BE2C (cell line): ENCODE results near the gene RDM1.

Experiments
- DNase-seq: peaks from one replicate; pipeline ENCODE4 v3.0.0-alpha.2; 2020
- H3K27me3 ChIP-seq: fragments of 250-450 bp; sonication (Bioruptor Pico); 2 replicates; pipeline ENCODE4 v1.5.1; 2020; ENCODE audit warnings: mild to moderate bottlenecking
- H3K36me3 ChIP-seq: fragments of 250-450 bp; sonication (Bioruptor Pico); 2 replicates; pipeline ENCODE4 v1.5.1; 2020; ENCODE audit warnings: mild to moderate bottlenecking
- H3K4me1 ChIP-seq: fragments of 250-450 bp; sonication (Bioruptor Pico); 2 replicates; pipeline ENCODE4 v1.5.1; 2020
- H3K4me3 ChIP-seq: 2 replicates; pipeline ENCODE4 v1.5.1; 2011; ENCODE audit warnings: low read depth, low read length
- H3K9me3 ChIP-seq: fragments of 250-450 bp; sonication (Bioruptor Pico); 2 replicates; pipeline ENCODE4 v1.5.1; 2020
- TF ChIP-seq, protein P1 (sequence below): IDR thresholded peaks from 2 replicates; pipeline ENCODE4 v1.5.1; 2012; ENCODE audit warnings: mild to moderate bottlenecking, low read depth, low read length

The RDM1 gene

GRCh38 chr17:35893751-35894150 lies 36.8 kb downstream of the RDM1 start:
- Histone ChIP-seq H3K9me3 (no peaks in the 10 kb centered on the region), H3K4me3 (no peak overlapping the region), H3K27me3 (no peaks in the 10 kb centered on the region), H3K36me3 (no peaks in the 10 kb centered on the region), H3K4me1 (no peaks in the 10 kb centered on the region; the same call in 1 of the 2 replicates)
- TF ChIP-seq, protein P1, sequence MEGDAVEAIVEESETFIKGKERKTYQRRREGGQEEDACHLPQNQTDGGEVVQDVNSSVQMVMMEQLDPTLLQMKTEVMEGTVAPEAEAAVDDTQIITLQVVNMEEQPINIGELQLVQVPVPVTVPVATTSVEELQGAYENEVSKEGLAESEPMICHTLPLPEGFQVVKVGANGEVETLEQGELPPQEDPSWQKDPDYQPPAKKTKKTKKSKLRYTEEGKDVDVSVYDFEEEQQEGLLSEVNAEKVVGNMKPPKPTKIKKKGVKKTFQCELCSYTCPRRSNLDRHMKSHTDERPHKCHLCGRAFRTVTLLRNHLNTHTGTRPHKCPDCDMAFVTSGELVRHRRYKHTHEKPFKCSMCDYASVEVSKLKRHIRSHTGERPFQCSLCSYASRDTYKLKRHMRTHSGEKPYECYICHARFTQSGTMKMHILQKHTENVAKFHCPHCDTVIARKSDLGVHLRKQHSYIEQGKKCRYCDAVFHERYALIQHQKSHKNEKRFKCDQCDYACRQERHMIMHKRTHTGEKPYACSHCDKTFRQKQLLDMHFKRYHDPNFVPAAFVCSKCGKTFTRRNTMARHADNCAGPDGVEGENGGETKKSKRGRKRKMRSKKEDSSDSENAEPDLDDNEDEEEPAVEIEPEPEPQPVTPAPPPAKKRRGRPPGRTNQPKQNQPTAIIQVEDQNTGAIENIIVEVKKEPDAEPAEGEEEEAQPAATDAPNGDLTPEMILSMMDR = no peak
- no peak for DNase-seq

GRCh38 chr17:35892091-35893035 lies 38.2 kb downstream of the RDM1 start:
- no peak for DNase-seq
- H3K27me3 ChIP-seq = no peaks in the 10 kb centered on the region
- TF ChIP-seq, protein P1 = no peak
- no peaks in the 10 kb centered on the region for H3K36me3 ChIP-seq
- no peaks in the 10 kb centered on the region for H3K9me3 ChIP-seq
- no peak overlapping the region for H3K4me3 ChIP-seq
- H3K4me1 ChIP-seq = no peaks in the 10 kb centered on the region; the same call in 1 of the 2 replicates

DNA sequence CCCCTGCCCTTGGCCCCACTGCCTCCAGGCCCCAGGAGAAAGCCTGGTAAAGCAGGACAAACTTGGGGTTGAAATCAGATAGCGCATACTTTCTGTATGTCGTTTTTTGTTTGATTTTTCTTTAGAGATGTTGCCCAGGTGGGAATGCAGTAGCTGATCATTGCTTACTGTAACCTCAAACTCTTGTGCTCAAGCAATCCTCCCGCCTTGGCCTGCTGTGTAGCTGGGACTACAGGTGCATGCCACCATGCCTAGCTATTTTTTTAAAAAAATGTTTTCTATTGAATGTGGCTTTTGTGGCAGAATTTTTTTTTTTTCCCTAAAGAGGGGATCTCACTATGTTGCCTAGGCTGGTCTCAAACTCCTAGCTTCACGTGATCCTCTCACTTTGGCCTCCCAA lies 39.3 kb downstream of the RDM1 start:
- no peak overlapping the region for H3K4me3 ChIP-seq
- TF ChIP-seq, protein P1 = no peak
- no peaks in the 10 kb centered on the region; the same call in 1 of the 2 replicates for H3K4me1 ChIP-seq
- no peak for DNase-seq
- no peaks in the 10 kb centered on the region for H3K27me3 ChIP-seq
- no peaks in the 10 kb centered on the region for H3K9me3 ChIP-seq
- no peaks in the 10 kb centered on the region for H3K36me3 ChIP-seq

DNA sequence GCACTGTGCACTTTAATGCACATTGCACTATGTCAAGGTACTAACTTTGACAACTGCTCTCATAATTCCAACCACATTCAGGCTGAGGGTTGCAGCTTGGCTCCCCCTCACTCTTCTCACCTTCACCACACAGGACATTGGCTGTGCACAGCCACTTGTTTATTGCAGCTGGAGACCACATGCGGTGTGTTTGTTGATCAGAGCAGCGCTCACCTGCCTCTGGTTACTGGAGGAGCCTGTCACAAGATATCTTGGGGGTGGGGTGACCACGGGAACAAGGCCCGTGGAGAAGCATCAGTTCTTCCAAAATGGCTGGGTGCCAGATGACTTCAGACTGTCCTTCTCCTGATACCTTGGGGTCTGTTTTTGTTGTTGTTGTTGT lies 39.8 kb downstream of the RDM1 start:
- TF ChIP-seq, protein P1 = no peak
- Histone ChIP-seq H3K36me3 (no peaks in the 10 kb centered on the region), H3K4me3 (no peak overlapping the region), H3K27me3 (no peaks in the 10 kb centered on the region), H3K4me1 (no peaks in the 10 kb centered on the region; the same call in 1 of the 2 replicates), H3K9me3 (no peaks in the 10 kb centered on the region)
- no peak for DNase-seq

GRCh38 chr17:35889818-35890773 lies 40.5 kb downstream of the RDM1 start:
- TF ChIP-seq, protein P1 = no peak

More at GRCh38 chr17:35889818-35890773, 40.5 kb downstream of the RDM1 start:
- DNase-seq = peak; percentile 28
- Histone ChIP-seq H3K4me1 (no peaks in the 10 kb centered on the region; the same call in 1 of the 2 replicates), H3K36me3 (no peaks in the 10 kb centered on the region), H3K4me3 (no peak overlapping the region), H3K9me3 (no peaks in the 10 kb centered on the region), H3K27me3 (no peaks in the 10 kb centered on the region)
